HepG2 (cell line): ENCODE data around the gene TEX50. TPM values are rescaled to one million over a fixed set of nuclear protein-coding genes. Genes with fewer than 3 reads are reported as not detected.

ENCODE experiments used
- ATAC-seq: fragments of 200-7000 bp; cut with Tn5 transposase; 3 replicates; pipeline ENCODE4 v1.9.1; 2020; ENCODE audit warnings: mild to moderate bottlenecking, moderate library complexity
- BruUV-seq: library from RNA; stranded (reverse); fragments of 400-500 nt; replicated peaks from 2 replicates; lab custom pipeline; 2021; lab: Mats Ljungman, UMichigan
- CTCF ChIA-PET: fragments of 300-600 bp; formaldehyde crosslinking; extraction: SDS; loops from one replicate; lab custom pipeline; 2021; ENCODE audit warnings: low total read pairs, inconsistent platforms, low intra/inter-chr PET ratio; lab: Yijun Ruan, JAX
- POLR2A ChIA-PET: fragments of 350-600 bp; sonication (Branson Sonifier 250); formaldehyde crosslinking; loops from one replicate; lab custom pipeline; 2020; ENCODE audit warnings: antibody characterized with exemption, inconsistent platforms; lab: Yijun Ruan, JAX
- DNase-seq: peaks from one replicate; pipeline ENCODE4 v3.0.0-alpha.2; 2015; ENCODE audit warnings: low spot score
- FAIRE-seq: peaks from 3 replicates; lab custom pipeline; 2011; peaks lifted over from hg19 to GRCh38; lab: Jason Lieb, UNC
- H2AFZ ChIP-seq: one replicate; pipeline ENCODE4 v1.6.1; 2011; ENCODE audit warnings: low read length, inconsistent platforms
- H3K27ac ChIP-seq: fragments of 300-600 bp; 3 replicates; pipeline ENCODE4 v1.8.0; 2011; ENCODE audit warnings: mixed run types, mild to moderate bottlenecking, mixed read lengths, low read length, inconsistent platforms; ENCODE audit not compliant: insufficient read depth; ENCODE audit errors: extremely low read length
- H3K27me3 ChIP-seq, 2 experiments: fragments of 200-600 bp in 1 of 2; 2 replicates in 1 of 2; 3 replicates in 1 of 2; pipeline versions ENCODE4 v1.6.0 to v1.8.0; 2011; ENCODE audit warnings: low read length in 2 of 2, mild to moderate bottlenecking in 2 of 2, moderate library complexity in 2 of 2, inconsistent platforms in 1 of 2; ENCODE audit not compliant: insufficient read depth in 2 of 2, control insufficient read depth in 1 of 2
- H3K36me3 ChIP-seq, 2 experiments: fragments of 200-600 bp in 1 of 2; replicated peaks in 1 of 2; 2 replicates in 1 of 2; 3 replicates in 1 of 2; pipeline versions ENCODE4 v1.5.1 to v1.8.0; 2011; ENCODE audit warnings: low read length in 2 of 2, inconsistent platforms in 1 of 2; ENCODE audit not compliant: insufficient read depth in 2 of 2, control insufficient read depth in 1 of 2
- H3K4me1 ChIP-seq: 2 replicates; pipeline ENCODE4 v1.5.1; 2012; ENCODE audit warnings: low read length, inconsistent platforms; ENCODE audit not compliant: insufficient read depth
- H3K4me2 ChIP-seq: 2 replicates; pipeline ENCODE4 v1.6.0; 2011; ENCODE audit warnings: low read depth, low read length, inconsistent platforms
- H3K4me3 ChIP-seq, 3 experiments: fragments of 200-600 bp in 1 of 3; sonication (generic), shearing (Covaris generic) in 1 of 3; replicated peaks in 1 of 3; 2 replicates each; pipeline ENCODE4 v1.5.1; 2011 to 2016; ENCODE audit warnings: low read length in 3 of 3, inconsistent platforms in 2 of 3, low read depth in 2 of 3, mild to moderate bottlenecking in 2 of 3, control low read depth in 1 of 3, mixed read lengths in 1 of 3; ENCODE audit not compliant: insufficient read depth in 1 of 3
- H3K79me2 ChIP-seq: one replicate; pipeline ENCODE4 v1.6.1; 2011; ENCODE audit warnings: low read length, inconsistent platforms; ENCODE audit not compliant: insufficient read depth
- H3K9ac ChIP-seq: 2 replicates; pipeline ENCODE4 v1.6.0; 2011; ENCODE audit warnings: mild to moderate bottlenecking, low read depth, low read length, inconsistent platforms; ENCODE audit not compliant: insufficient read depth
- H3K9me3 ChIP-seq: 2 replicates; pipeline ENCODE4 v1.5.1; 2012; ENCODE audit warnings: mild to moderate bottlenecking, low read length
- H4K20me1 ChIP-seq: 2 replicates; pipeline ENCODE4 v1.6.0; 2011; ENCODE audit warnings: inconsistent platforms, mild to moderate bottlenecking, low read length, moderate library complexity; ENCODE audit not compliant: insufficient read depth
- DMAP1 ChIP-seq: IDR thresholded peaks from 2 replicates; pipeline ENCODE4 v1.6.1; 2016
- HCFC1 ChIP-seq: fragments of 150-350 bp; IDR thresholded peaks from 2 replicates; pipeline ENCODE4 v1.6.1; 2014; ENCODE audit warnings: low read depth, low read length
- HOXA5 ChIP-seq: sonication (generic); formaldehyde crosslinking; IDR thresholded peaks from 2 replicates; pipeline ENCODE4 v1.4.0; 2020; ENCODE audit warnings: missing genetic modification reagents
- MAFG ChIP-seq: sonication (generic); formaldehyde crosslinking; IDR thresholded peaks from 2 replicates; pipeline ENCODE4 v1.5.1; 2020; ENCODE audit warnings: mild to moderate bottlenecking, missing genetic modification reagents
- MEIS2 ChIP-seq: sonication (generic); formaldehyde crosslinking; IDR thresholded peaks from 2 replicates; pipeline ENCODE4 v1.9.0; 2021; ENCODE audit warnings: mild to moderate bottlenecking, missing genetic modification reagents
- SRSF9 ChIP-seq: fragments of 200-400 bp; formaldehyde crosslinking; IDR thresholded peaks from 2 replicates; pipeline ENCODE4 v1.6.1; 2018; ENCODE audit warnings: borderline replicate concordance, mild to moderate bottlenecking, low read depth, low read length; ENCODE audit not compliant: insufficient read depth, poor library complexity, severe bottlenecking
- TCF7L2 ChIP-seq: IDR thresholded peaks from 2 replicates; pipeline ENCODE4 v1.6.1; 2011; ENCODE audit warnings: mild to moderate bottlenecking, low read depth, low read length, moderate library complexity
- TEAD2 ChIP-seq: sonication (generic); formaldehyde crosslinking; IDR thresholded peaks from 2 replicates; pipeline ENCODE4 v1.9.0; 2021; ENCODE audit warnings: missing genetic modification reagents
- ZMAT3 ChIP-seq: sonication (generic); formaldehyde crosslinking; conservative IDR thresholded peaks from 2 replicates; pipeline ENCODE4 v1.7.0; 2021; ENCODE audit warnings: missing genetic modification reagents
- ZNF253 ChIP-seq: sonication (generic); formaldehyde crosslinking; IDR thresholded peaks from 2 replicates; pipeline ENCODE4 v1.8.0; 2022; ENCODE audit warnings: mild to moderate bottlenecking, missing genetic modification reagents, borderline replicate concordance
- ZNF773 ChIP-seq: sonication (generic); formaldehyde crosslinking; IDR thresholded peaks from 2 replicates; pipeline ENCODE4 v1.4.0; 2020; ENCODE audit warnings: missing genetic modification reagents, borderline replicate concordance
- WGBS: methylation state at CpG from one replicate; pipeline ENCODE4 v1.1.6; 2017; ENCODE audit warnings: low lambda C conversion rate; 5-methylcytosine and 5-hydroxymethylcytosine counted together
- in situ Hi-C: cut with HindIII; loops from 2 replicates; pipeline ENCODE4 v1.10.0; 2017; ENCODE audit warnings: low pct_unique_long_range_greater_than_20kb; ENCODE audit not compliant: extremely low pct_ligation_motif_present
- intact Hi-C: fragments of 100-400 bp; cut with micrococcal nuclease; formaldehyde crosslinking; loops from one replicate; pipeline ENCODE4 v1.10.0; 2022; ENCODE audit not compliant: unreplicated experiment
- polyA plus RNA-seq, 8 experiments: library from polyadenylated mRNA; depleted of rRNA in 3 of 8; stranded (reverse) in 7 of 8; unstranded in 1 of 8; fragments of >200 nt; fragmentation: Illumina TruSeq in 4 of 8; extraction: Trizol in 4 of 8; gene quantifications; 2 replicates each; pipeline versions ENCODE4 v1.2.1 to v1.2.3, GENCODE V29; 2011 to 2016; ENCODE audit warnings: low read depth in 4 of 8, missing spikeins in 1 of 8, mixed read lengths in 1 of 8; ENCODE audit not compliant: insufficient read depth in 1 of 8
- total RNA-seq, 5 experiments: library from RNA; depleted of rRNA; stranded (reverse); fragments of >200 nt; fragmentation: Illumina TruSeq; extraction: Trizol; gene quantifications; 2 replicates each; pipeline ENCODE4 v1.2.3, GENCODE V29; 2016; ENCODE audit warnings: low read depth in 1 of 5
- TF ChIP-seq, protein P1 (sequence below): sonication (generic); formaldehyde crosslinking; IDR thresholded peaks from 2 replicates; pipeline ENCODE4 v1.4.0; 2020; ENCODE audit warnings: low read depth, mild to moderate bottlenecking, missing genetic modification reagents
- TF ChIP-seq, protein P2 (sequence below): sonication (generic); formaldehyde crosslinking; IDR thresholded peaks from 2 replicates; pipeline ENCODE4 v1.4.0; 2020; ENCODE audit warnings: missing genetic modification reagents
- TF ChIP-seq, protein P3 (sequence below): sonication (generic); formaldehyde crosslinking; IDR thresholded peaks from 2 replicates; pipeline ENCODE4 v1.5.0; 2020; ENCODE audit warnings: missing genetic modification reagents

TEX50 gene
- total and polyA plus RNA-seq, 2 of the 13 experiments (the other 11 are each of a cell fraction or from before 2014, with no cell fraction given): not detected

DNA sequence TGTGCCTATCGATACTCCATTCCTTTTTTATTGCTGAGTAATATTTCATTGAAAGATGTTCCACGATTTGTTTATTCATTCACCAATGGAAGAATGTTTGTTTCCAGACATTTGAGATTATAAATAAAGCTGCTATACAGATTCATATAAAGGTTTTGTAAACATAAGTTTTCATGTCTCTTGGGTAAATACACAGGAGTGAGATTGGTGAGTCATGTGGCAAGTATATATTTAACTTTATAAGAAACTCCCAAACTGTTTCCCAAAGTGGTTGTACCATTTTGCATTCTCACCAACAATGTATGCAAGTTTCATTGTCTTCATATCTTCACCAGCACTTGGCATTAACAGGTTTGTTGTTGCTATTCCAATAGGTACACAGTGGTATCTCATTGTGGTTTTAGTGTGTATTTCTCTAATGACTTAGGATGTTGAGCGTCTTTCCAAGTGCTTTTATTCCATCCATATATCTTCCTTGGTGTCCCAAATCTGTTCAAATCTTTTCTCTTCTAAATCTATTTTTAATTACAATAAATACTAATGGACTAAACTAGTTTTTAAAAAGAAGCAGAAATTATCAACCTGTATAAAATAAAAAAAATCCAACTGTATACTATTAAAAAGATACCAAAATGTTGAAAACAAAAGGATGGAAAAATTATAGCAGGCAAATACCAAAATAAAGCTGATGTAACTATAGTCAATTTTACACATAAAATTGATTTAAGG, 38.9 kb upstream of the TEX50 start:
- H4K20me1 ChIP-seq: no peaks in the 10 kb centered on the region
- H3K4me3 ChIP-seq: no peak overlapping the region
- H3K4me1 ChIP-seq: no peaks in the 10 kb centered on the region
- H3K36me3 ChIP-seq: no peaks in the 10 kb centered on the region
- no peak overlapping the region for H3K9ac ChIP-seq
- in situ Hi-C loops: no loop called here
- H2AFZ ChIP-seq: no peak overlapping the region
- H3K4me2 ChIP-seq: no peak overlapping the region
- CTCF ChIA-PET: no interaction called here
- no peaks in the 10 kb centered on the region; a peak in 1 of 5 replicates for H3K27me3 ChIP-seq
- BruUV-seq: no TSS peak
- no peak overlapping the region for H3K27ac ChIP-seq
- FAIRE-seq (no peak), DNase-seq (no peak), ATAC-seq (no peak)
- TF ChIP-seq, protein P1, sequence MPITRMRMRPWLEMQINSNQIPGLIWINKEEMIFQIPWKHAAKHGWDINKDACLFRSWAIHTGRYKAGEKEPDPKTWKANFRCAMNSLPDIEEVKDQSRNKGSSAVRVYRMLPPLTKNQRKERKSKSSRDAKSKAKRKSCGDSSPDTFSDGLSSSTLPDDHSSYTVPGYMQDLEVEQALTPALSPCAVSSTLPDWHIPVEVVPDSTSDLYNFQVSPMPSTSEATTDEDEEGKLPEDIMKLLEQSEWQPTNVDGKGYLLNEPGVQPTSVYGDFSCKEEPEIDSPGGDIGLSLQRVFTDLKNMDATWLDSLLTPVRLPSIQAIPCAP: no peak
- no peak for TF ChIP-seq TEAD2 (CRISPR knock-in tag)
- H3K9me3 ChIP-seq: no peaks in the 10 kb centered on the region
- WGBS: 0% methylated on average over 3 of the region's 3 CpGs
- no peaks in the 10 kb centered on the region for H3K79me2 ChIP-seq
- intact Hi-C loops: no loop called here
- POLR2A ChIA-PET: no interaction called here

DNA sequence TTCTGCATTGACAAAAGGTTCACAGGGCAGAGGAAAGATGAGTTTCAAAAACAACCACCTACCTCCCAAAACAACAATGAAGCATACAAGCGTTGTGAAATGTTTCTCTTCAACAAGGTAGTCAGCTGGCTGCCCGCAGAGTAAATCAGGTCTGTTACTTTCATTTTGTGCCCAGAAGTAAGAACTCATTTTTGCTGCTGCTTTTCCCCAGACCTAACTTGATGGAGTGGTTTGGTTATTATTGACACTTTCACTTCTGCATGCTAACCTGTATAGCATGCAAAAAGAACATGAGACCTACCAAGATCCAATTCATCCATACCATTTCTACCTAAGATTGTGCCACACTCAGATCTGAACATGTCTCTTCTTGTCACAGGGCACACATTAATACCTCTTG, 33.5 kb upstream of the TEX50 start:
- Histone ChIP-seq H3K27ac (no peak overlapping the region), H3K9ac (no peak overlapping the region), H3K4me2 (peak overlapping the region; percentile 30; the same call in 1 of the 2 replicates), H3K27me3 (no peaks in the 10 kb centered on the region; a peak in 1 of 5 replicates), H3K4me3 (no peak overlapping the region; a peak in 1 of 6 replicates), H4K20me1 (no peaks in the 10 kb centered on the region), H3K79me2 (no peaks in the 10 kb centered on the region), H2AFZ (peak overlapping the region; percentile 46), H3K4me1 (no peaks in the 10 kb centered on the region), H3K36me3 (no peaks in the 10 kb centered on the region), H3K9me3 (no peaks in the 10 kb centered on the region)
- WGBS: 31% methylated on average over 2 of the region's 2 CpGs
- ChIA-PET POLR2A (no interaction called here), CTCF (no interaction called here)
- FAIRE-seq: no peak
- no peak for ATAC-seq
- no TSS peak for BruUV-seq
- DNase-seq: no peak
- in situ Hi-C loops: no loop called here
- TF ChIP-seq, protein P2, sequence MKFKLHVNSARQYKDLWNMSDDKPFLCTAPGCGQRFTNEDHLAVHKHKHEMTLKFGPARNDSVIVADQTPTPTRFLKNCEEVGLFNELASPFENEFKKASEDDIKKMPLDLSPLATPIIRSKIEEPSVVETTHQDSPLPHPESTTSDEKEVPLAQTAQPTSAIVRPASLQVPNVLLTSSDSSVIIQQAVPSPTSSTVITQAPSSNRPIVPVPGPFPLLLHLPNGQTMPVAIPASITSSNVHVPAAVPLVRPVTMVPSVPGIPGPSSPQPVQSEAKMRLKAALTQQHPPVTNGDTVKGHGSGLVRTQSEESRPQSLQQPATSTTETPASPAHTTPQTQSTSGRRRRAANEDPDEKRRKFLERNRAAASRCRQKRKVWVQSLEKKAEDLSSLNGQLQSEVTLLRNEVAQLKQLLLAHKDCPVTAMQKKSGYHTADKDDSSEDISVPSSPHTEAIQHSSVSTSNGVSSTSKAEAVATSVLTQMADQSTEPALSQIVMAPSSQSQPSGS (CRISPR knock-in tag): no peak
- TF ChIP-seq SRSF9 (no peak), HCFC1 (no peak), ZNF253 (CRISPR knock-in tag) (no peak), MEIS2 (CRISPR knock-in tag) (no peak), HOXA5 (CRISPR knock-in tag) (no peak), ZNF773 (CRISPR knock-in tag) (no peak), ZMAT3 (CRISPR knock-in tag) (no peak), MAFG (CRISPR knock-in tag) (no peak), DMAP1 (no peak), TCF7L2 (no peak)
- TF ChIP-seq, protein P3, sequence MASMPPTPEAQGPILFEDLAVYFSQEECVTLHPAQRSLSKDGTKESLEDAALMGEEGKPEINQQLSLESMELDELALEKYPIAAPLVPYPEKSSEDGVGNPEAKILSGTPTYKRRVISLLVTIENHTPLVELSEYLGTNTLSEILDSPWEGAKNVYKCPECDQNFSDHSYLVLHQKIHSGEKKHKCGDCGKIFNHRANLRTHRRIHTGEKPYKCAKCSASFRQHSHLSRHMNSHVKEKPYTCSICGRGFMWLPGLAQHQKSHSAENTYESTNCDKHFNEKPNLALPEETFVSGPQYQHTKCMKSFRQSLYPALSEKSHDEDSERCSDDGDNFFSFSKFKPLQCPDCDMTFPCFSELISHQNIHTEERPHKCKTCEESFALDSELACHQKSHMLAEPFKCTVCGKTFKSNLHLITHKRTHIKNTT (CRISPR knock-in tag): no peak
- intact Hi-C loops: no loop called here
